Activated T-helper 9 cell treated with anti-CD3 and anti-CD28 coated beads, Interleukin-2, amount 50 U/mL, for 16 hours (primary cell): ENCODE measurements around the gene TTC7B.

Source experiments
- DNase-seq: peaks from one replicate; pipeline ENCODE4 v3.0.0-alpha.2; 2020; ENCODE audit warnings: low read depth

The TTC7B gene

GRCh38 chr14:90740081-90740480, 76.1 kb downstream of the TTC7B start:
- no peak for DNase-seq

GRCh38 chr14:90739318-90740068, 76.7 kb downstream of the TTC7B start:
- no peak for DNase-seq

- no peak for DNase-seq
Measured at GRCh38 chr14:90733139-90733808, 83.0 kb downstream of the TTC7B start.

- no peak for DNase-seq
Measured at GRCh38 chr14:90732718-90733117, 83.5 kb downstream of the TTC7B start.

- no peak for DNase-seq
Measured at GRCh38 chr14:90732139-90732538, 84.1 kb downstream of the TTC7B start.

GRCh38 chr14:90731487-90731886, 84.7 kb downstream of the TTC7B start:
- DNase-seq, result no peak

- no peak for DNase-seq
Measured at GRCh38 chr14:90730206-90730766, 85.9 kb downstream of the TTC7B start.

GRCh38 chr14:90728951-90729350, 87.3 kb downstream of the TTC7B start:
- no peak for DNase-seq

- no peak for DNase-seq
Measured at GRCh38 chr14:90727082-90727481, 89.1 kb downstream of the TTC7B start.

GRCh38 chr14:90726656-90727055, 89.6 kb downstream of the TTC7B start:
- no peak for DNase-seq

GRCh38 chr14:90724866-90725265, 91.4 kb downstream of the TTC7B start:
- DNase-seq, result no peak

- no peak for DNase-seq
Measured at GRCh38 chr14:90722590-90722989, 93.6 kb downstream of the TTC7B start.

GRCh38 chr14:90721619-90722305, 94.5 kb downstream of the TTC7B start:
- no peak for DNase-seq

- DNase-seq, result no peak
Measured at GRCh38 chr14:90720832-90721231, 95.4 kb downstream of the TTC7B start.

GRCh38 chr14:90720336-90720735, 95.9 kb downstream of the TTC7B start:
- DNase-seq, result no peak

GRCh38 chr14:90717916-90718315, 98.3 kb downstream of the TTC7B start:
- no peak for DNase-seq

GRCh38 chr14:90715993-90716392, 100.2 kb downstream of the TTC7B start:
- DNase-seq, result no peak

- DNase-seq, result no peak
Measured at GRCh38 chr14:90715495-90715894, 100.7 kb downstream of the TTC7B start.

- DNase-seq, result no peak
Measured at GRCh38 chr14:90714811-90715210, 101.4 kb downstream of the TTC7B start.

GRCh38 chr14:90704738-90705392, 111.4 kb downstream of the TTC7B start:
- no peak for DNase-seq

GRCh38 chr14:90703841-90704737, 112.1 kb downstream of the TTC7B start:
- no peak for DNase-seq
